ENCODE measurements around the gene ADAMTS14. TPM values are rescaled to one million over a fixed set of nuclear protein-coding genes. Genes with fewer than 3 reads are reported as not detected.

The ADAMTS14 gene
- total RNA-seq, 1 donor from 2014 or later, result 0.10 TPM

DNA sequence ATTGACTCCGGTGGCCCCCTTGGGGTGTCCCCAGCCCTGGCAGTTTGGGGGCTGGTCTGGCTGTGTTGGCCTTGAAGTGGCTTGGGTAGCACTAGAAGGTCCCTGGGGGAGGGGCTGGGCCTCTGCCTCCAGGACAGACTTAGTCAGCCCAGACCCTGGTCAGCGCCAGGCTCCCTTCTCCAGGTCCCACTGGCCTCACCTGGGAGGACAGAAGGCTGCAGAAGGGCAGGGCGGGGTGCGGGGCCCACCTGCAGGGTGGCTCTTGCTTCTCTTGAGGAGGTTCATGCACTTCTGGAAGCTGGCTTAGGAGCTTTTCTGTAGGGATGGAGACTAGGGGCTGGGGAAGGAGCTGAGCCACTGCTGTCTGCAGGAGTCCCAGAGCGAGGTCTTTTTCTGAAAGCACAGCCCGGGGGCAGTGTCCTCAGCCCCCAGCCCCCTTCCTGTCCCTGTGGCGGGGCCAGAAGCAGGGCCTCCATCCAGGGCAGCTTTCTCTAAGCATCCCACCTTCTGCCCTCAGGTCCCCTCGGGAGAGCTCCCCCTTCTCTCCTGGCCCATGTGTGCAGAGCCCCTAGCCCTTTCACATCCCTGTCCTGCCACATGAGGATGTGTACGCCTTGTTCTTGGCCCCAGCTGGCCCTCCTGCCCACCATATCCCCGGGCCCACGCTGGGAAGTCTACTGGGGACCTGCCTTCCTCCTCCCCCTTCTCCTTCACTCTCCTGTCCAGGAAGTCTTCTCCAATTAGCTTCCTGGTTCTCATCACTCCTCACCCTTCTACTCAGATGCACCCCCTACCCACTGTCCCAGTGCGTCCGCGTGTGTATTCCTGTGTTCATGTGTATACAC lies 101.9 kb downstream of the ADAMTS14 start:
- no peak for DNase-seq
- intact Hi-C loops (cut with micrococcal nuclease), result no loop called here
- no peak for ATAC-seq

DNA sequence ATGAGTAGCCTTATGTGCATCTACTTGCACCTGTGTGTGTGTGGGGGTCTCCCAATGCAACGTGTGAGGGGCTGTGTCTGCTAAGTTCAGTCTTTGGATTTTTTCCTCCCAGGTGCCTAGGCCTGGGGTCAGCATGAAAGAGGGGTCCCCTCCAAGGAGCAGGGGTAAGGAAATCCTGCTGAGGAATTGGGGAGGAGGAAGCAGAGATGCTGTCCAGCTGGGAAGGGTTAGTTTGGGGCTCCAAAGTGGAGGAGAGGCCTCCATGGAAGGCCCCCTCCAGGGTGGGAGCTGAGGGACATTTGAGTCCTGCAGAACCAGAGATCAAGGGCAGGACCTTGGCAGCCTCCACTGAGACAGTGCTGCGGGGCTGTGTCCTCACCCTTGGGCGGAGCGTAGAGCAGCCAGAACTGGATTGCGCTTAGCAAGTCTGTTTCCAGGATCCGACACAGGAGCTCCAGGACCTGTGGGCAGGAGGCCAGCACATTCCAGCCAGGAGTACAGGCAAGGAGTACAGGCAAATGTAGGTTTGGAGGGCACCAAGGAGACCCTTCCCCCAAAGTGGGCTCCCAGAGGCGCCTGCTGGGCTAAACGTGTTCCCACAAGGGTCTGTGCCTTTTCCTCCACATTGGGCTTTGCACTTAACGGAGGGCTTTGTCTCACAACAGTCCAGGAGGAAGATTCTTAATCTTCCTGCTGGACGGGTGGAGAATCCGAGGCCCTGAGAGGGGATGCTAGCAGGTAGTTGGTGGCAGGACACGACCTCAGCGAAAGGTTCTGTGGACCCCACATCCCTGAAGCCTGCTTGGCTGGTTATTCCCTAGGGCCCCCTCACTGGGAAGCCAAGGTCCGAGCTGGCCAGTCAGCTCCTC lies 102.7 kb downstream of the ADAMTS14 start:
- no peak for ATAC-seq
- no peak for DNase-seq
- intact Hi-C loops (cut with micrococcal nuclease), result no loop called here

DNA sequence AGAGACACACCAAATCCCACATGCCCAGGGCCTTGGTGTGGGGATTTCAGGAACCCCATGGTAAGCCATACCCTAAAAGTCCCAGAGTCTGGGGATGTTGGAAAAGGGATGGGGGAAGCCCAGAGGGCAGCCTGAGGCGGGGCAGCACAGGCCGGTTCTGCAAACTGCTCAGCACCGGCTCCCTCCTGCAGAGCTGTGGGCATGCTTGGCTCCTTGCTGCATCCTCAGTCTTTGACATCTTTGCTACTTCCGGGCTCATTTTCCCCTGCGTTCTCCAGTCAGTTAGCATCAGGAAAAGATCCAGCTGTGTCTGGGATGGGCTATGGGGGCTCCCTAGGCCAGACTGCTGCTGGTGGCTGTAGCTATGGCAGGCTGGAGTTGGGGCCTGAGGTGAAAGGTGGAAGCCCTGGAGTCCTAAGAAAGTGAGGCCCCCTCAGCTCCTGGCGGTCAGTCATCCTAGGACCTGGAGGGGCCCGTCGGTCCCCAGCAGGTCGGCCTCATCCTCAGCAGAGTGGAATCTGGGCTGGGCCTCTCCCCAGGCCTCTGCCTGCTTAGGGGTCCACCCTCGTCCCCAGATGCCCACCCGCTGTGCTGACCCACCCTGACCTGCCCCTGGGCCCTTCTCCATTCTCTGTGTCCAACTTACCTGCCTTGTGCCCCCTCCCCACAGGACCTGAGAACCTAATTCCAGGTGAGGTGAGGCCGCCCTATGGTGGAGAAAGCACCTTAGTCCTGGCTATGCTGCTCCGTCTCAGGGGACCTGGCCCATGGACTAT lies 103.6 kb downstream of the ADAMTS14 start:
- DNase-seq (no peak), ATAC-seq (no peak)
- intact Hi-C loops (cut with micrococcal nuclease), result no loop called here

DNA sequence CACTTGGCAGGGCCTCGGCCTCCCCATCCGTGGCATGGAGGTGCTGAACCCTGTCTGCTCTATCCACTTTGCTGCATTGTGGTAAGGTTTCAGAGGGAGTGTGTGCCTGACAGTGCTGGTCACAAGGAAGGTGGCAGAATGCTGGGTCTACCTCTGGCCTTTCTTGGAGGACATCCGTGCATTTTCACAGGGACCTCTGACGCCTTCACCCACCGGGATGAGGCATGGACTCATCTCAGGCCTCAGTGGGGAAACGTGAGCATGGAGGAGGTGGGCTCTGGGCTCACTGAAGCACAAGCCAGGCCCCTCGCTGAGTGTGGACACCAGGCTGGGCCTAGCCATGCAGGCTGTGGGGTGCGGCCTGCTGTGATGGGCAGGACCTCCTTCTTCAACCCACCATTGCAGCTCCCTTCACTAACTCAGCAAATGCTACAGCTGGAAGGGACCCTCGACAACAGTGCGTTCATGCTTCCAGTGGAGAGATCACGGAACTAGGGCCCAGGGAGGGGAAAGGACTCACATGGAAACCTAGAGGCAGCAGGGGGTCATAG lies 104.2 kb downstream of the ADAMTS14 start:
- no peak for ATAC-seq
- no peak for DNase-seq
- intact Hi-C loops (cut with micrococcal nuclease), result no loop called here

DNA sequence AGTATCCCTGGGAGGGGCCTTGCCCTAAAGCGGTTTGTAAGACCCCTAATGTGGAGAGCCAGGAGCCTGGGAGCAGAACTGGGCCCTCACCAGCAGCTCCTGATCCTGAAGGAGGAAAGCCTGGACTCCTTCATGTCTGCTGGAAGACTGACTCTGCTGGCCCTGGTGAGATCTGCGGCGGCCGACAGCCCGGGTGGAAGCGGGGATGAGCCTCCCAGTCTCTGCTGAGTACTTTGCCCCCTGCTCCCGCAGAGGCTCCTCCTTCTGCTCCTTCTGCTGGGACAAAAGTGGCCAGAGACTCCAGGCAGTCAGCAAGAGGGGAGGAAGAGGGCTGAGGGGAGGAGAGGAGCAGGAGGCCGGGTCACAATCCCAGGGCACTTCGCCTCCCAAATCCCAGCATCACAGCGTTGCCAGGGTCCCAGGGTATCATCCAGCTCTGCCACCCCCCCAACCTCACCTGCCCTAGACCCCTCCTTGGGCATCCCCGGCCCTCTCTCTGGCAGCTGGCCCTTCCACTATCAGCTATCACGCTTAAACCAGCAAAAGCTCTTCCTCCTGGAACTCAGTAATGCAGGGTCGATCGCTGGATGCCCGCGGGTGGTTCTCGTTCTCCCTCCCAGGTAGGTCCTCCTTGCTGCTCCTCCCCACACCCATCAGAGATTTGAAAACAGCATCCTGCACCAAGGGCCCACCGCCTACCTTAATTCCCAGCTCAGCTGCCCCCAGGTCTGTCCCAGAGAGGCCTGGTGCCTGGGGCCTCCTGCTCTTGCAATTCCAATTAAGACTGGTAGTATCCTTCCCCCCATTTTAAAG lies 105.0 kb downstream of the ADAMTS14 start:
- intact Hi-C loops (cut with micrococcal nuclease), result no loop called here
- no peak for ATAC-seq
- DNase-seq, result no peak

DNA sequence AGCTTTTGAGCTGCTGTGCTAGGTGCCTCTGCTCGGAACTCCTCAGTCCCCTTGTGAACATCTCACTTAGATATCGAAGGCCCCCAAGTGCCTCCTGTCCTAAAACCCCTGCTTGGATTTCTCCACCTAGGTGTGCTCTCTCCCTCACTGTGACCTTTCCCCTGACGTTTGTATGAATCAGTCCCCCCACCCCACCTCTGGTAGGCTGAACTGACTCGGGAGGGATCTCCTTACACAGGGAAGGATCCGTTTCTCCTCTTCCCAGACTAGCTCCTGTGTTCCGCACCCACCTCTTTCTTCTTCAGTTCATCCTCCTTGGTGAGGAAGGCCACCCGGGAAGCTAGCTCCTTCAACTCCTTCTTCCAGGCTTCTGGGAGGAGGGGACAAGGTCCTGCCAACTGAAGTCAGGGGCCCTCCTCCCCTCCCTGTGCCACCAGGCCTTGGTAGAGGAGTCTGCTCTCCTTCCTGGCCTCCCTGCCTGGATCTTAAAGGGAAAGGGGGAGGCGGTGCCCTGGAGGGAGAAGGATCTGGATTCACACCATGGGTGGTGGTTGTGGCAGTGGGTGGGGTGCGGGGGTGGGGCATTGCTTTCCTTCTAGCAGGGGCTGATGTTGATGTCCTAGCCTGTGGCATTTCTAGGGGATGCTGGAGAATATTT lies 106.1 kb downstream of the ADAMTS14 start:
- intact Hi-C loops (cut with micrococcal nuclease), result no loop called here
- ATAC-seq, result no peak
- DNase-seq, result no peak

DNA sequence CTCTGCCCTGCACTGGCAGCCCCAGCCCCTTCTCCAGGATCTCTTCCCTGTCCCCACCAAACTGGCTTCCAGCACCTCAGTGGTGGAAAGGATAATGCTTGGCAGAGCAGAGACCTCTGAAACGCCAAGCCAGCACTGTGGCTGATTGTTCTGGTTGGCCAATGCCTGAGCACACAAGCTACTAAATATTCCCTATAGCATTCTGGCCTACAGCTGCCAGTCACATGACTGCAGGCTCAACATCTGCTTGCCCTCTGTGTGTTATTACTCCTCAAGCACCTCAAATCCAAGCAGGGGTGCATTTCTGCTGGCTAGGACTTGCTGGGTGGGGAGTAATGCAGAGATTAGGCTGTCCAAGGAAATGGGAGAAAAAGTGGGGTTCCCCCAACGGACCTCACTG lies 106.8 kb downstream of the ADAMTS14 start:
- peak; percentile 54 for ATAC-seq
- intact Hi-C loops (cut with micrococcal nuclease), result no loop called here
- DNase-seq, result no peak

DNA sequence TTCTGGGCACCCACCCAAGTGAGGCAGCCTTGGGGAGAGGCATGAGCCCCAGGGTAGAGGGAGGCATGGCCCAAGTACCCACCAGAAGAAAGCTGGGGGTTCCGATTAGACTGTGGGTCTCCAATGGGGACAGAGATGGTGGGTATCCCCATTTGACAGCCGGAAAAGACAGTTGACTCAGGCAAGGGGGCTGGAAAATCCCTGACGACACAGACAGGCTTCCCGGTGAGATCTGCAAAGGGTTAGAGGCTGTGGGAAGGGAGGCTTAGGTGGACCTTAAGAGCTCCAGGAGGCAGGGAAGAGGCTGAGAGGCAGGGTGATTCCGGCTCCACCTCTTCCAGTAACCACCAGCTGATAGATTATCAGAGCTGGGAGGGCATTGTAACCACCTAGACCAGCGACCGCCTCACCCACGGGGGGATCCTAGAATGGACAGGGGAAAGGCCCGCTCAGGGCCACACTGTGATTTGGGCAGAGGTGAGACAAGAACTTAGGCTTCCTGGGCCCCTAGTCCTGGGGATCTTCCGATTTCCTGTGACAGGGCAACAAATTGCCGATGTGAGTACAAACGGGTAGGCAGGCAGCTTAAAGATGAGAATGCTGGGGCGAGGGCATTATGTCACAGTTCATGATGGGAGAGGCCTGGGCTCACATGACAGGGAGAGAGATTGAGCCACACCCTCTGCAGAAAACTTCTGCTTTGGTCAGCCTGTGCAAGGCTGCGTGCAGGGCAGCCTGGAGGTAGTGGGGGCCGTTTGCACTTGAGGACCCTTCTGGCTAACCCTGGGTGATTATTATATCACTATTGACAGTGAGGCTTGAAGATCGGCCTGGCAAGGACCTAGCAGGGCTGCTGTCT lies 107.4 kb downstream of the ADAMTS14 start:
- intact Hi-C loops (cut with micrococcal nuclease), result no loop called here
- no peak for DNase-seq
- ATAC-seq, result peak; percentile 54

DNA sequence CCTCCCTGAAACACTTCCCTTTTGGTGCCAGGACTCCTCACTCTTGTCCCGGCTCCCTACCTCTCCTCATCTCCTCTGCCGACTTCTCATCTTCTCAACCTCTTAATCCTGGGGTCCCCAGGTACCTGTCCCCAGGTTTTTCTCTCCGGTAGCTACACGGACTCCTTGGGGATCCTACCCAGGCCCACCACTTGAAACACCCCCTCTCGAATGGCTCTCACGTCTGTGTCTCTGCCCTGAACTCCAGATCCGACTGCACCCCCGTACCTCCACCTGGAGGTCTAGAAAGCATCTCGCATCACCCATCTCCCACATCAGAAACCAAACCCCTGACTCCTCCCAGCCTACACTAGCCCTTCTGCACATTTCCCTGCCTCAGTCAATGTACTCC lies 108.1 kb downstream of the ADAMTS14 start:
- DNase-seq (no peak), ATAC-seq (no peak)
- intact Hi-C loops (cut with micrococcal nuclease), result no loop called here

DNA sequence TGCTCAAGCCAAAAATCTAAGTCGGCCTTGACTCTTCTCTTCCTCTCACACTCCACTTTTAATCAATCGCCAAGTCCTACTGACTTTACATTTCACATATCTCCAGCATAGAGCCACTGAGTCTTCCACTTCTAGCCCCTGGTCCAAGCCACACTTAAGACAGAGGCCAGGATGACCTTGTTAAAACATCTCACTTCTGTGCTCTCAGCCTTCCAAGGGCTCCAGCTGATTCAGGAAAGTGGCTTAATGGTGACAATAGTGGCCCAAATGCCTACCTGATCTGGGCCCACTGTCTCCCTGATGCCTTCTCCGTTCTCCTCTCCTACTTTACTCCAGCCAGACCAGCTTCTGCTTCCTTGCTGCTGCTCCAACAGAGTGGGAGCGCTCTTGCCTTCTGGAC lies 108.5 kb downstream of the ADAMTS14 start:
- intact Hi-C loops (cut with micrococcal nuclease), result no loop called here
- DNase-seq, result no peak
- ATAC-seq, result no peak

DNA sequence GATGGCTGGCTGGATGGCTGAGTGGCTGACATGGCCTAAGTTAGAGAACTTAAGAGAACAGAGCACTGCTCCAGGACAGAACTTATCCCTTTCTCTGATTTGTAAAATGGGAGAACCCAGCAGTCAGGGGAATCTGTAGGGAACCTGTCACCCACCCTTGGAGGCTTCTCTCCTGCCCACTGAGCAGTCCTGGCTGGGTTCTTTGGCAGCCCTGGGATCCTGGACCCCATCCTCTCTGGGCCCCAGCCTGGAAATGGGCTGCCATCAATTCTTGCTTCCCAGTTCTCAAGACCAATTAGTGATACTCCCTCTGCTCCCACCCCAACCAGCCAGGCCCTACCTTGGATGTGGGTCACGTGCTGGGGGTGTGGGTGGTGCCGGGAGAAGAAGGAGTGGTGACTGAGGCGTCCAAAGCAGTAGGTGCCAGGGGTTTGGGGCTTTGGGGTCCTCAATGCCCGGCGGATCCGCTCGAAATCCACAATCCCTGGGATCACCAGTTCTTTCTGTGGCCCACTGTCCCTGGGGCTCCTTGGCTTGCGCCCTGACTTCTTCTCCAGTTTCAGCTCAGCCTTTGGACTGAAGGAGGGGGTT lies 109.2 kb downstream of the ADAMTS14 start:
- ATAC-seq (no peak), DNase-seq (no peak)
- intact Hi-C loops (cut with micrococcal nuclease), result no loop called here

DNA sequence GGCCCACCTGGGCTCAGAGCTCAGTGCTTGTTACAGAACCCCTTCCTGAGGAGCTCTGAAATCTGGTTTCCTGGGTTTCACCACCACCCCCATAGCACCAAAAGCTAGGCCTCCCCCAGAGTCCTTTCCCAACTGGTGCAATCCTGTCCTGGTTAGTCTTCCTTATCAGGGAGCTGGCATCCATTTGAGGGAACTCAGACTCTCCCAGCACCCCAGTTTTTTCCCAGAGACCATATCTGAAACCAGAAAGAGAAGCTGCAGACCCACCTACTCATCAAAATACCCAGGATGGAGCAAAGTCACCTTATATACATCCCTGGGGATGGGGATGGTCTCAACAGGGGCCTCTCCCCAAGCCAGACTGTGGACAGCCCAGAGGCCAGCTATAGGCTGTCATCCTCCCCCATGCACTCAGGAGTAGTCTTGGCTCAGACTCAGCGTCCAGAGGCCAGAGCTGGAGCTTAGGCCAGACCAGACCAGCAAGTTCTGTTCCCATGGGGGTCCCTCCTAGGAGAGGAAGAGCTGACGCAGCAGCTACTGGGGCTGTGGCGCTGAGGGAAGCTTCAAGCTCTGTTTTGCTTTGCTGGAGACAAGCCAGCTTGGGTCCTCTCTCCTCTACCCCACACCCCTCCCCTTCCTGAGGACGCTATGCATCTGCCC lies 109.9 kb downstream of the ADAMTS14 start:
- ATAC-seq (peak; percentile 65), DNase-seq (peak; percentile 47)
- intact Hi-C loops (cut with micrococcal nuclease), result no loop called here

DNA sequence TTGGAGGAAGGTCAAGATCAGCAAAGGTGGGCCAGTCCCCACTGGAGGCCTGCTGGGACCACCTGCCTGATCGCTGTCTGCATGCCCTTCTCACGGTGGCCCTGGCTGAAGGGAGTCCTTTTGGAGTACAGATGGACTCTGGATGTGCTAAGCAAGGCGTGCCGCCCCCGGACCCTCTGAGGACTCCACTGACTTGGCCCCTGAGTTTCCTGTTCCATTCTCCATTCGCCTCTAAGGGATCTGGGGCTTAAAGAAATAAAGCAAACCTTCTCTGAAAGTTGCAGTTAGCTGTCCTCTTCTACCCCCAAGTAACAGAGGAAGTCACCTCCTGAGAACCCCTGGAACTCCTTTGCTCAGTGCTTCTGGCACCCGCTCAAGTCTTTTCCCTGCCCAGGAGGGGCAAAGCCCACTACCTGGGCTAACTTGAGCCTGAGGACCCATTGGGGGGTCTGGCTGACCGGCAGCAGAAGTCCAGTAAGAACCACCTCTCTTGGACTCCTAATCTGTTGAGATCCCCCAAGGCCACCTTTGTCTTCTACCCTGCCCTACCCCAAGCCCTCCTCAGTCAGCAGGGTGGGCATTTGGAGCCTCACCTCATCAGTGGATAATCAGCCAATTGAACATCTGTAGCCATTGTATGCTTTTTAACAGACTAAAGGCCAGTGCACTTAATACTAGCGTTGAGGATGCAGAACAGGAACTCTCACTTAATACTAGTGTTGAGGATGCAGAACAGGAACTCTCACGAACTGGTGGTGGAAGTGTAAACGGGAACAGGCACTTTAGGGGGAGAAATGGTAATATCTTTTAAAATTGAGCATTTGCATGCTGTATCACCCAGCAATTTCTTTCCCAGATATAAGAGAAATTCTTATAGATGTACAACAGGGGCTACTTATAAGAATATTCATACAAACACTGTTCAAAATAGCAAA lies 110.7 kb downstream of the ADAMTS14 start:
- no peak for DNase-seq
- ATAC-seq, result no peak
- intact Hi-C loops (cut with micrococcal nuclease), result no loop called here

DNA sequence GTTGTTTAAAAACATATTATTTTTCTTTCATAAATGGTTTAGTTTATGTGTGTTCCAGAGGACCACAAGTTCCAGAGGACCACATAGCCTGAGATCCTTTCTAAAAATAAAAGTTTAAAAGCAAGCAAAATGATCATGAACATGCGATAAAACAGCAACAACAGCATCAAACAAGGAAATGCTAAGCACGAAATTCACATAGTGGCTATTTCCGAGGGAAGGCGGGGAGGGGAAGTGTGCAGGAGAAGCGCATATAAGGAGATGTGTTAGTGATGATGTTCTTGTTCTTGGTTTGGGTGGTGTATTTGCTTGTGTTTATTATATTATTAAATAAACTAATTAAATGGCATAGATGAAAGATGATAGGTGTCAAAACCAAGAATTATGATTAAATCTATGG lies 111.7 kb downstream of the ADAMTS14 start:
- DNase-seq (no peak), ATAC-seq (no peak)
- intact Hi-C loops (cut with micrococcal nuclease), result no loop called here

DNA sequence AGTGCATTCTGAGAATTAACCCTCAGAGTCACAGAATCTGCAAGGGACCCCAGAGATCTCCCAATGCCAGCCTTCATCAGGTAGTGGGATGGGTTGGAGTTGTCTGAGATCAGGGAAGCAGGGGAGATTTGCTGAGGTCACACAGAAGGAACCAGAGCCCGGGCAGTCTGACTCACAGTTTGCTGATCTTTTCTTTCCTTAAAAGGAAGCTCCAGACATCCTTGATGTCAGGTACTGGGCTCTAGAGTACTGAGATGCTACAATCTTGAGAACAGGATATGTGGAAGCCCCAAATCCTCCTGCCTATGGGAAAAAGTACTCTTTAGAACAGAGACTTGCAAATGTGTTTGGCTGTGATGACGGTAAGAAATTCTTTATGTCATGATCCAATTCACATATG lies 112.2 kb downstream of the ADAMTS14 start:
- DNase-seq, result no peak
- intact Hi-C loops (cut with micrococcal nuclease), result no loop called here
- no peak for ATAC-seq

Measured in left ventricle myocardium superior (tissue), 1 donor.